BE2C (cell line): ENCODE data around the gene TECPR1.

Experiments
- DNase-seq: peaks from one replicate; pipeline ENCODE4 v3.0.0-alpha.2; 2020
- H3K27me3 ChIP-seq: fragments of 250-450 bp; sonication (Bioruptor Pico); 2 replicates; pipeline ENCODE4 v1.5.1; 2020; ENCODE audit warnings: mild to moderate bottlenecking
- H3K36me3 ChIP-seq: fragments of 250-450 bp; sonication (Bioruptor Pico); 2 replicates; pipeline ENCODE4 v1.5.1; 2020; ENCODE audit warnings: mild to moderate bottlenecking
- H3K4me1 ChIP-seq: fragments of 250-450 bp; sonication (Bioruptor Pico); 2 replicates; pipeline ENCODE4 v1.5.1; 2020
- H3K4me3 ChIP-seq: 2 replicates; pipeline ENCODE4 v1.5.1; 2011; ENCODE audit warnings: low read depth, low read length
- H3K9me3 ChIP-seq: fragments of 250-450 bp; sonication (Bioruptor Pico); 2 replicates; pipeline ENCODE4 v1.5.1; 2020
- CTCF ChIP-seq: IDR thresholded peaks from 2 replicates; pipeline ENCODE4 v1.5.1; 2012; ENCODE audit warnings: mild to moderate bottlenecking, low read depth, low read length

Gene TECPR1

GRCh38 chr7:98206451-98207330 is 45.3 kb downstream of the TECPR1 start:
- no peak for DNase-seq
- H3K36me3 ChIP-seq = peaks cover 3% of the 10 kb centered on the region; the same call in 1 of the 2 replicates
- no peak for TF ChIP-seq CTCF

GRCh38 chr7:98205162-98205845 is 46.7 kb downstream of the TECPR1 start:
- Histone ChIP-seq H3K27me3 (no peaks in the 10 kb centered on the region), H3K36me3 (peaks cover 3% of the 10 kb centered on the region; the same call in 1 of the 2 replicates), H3K9me3 (no peaks in the 10 kb centered on the region), H3K4me3 (no peak overlapping the region), H3K4me1 (no peaks in the 10 kb centered on the region)
- no peak for DNase-seq
- TF ChIP-seq CTCF = no peak

More at GRCh38 chr7:98206451-98207330, 45.3 kb downstream of the TECPR1 start:
- Histone ChIP-seq H3K4me1 (no peaks in the 10 kb centered on the region), H3K4me3 (no peak overlapping the region), H3K27me3 (no peaks in the 10 kb centered on the region), H3K9me3 (no peaks in the 10 kb centered on the region)

- no peaks in the 10 kb centered on the region for H3K27me3 ChIP-seq
- DNase-seq = no peak
- no peak overlapping the region for H3K4me3 ChIP-seq
Measured at GRCh38 chr7:98204670-98205069, 47.4 kb downstream of the TECPR1 start.

GRCh38 chr7:98203964-98204605 is 47.9 kb downstream of the TECPR1 start:
- Histone ChIP-seq H3K36me3 (peaks cover 3% of the 10 kb centered on the region; the same call in 1 of the 2 replicates), H3K4me3 (no peak overlapping the region), H3K4me1 (no peaks in the 10 kb centered on the region), H3K9me3 (no peaks in the 10 kb centered on the region), H3K27me3 (no peaks in the 10 kb centered on the region)
- no peak for DNase-seq
- no peak for TF ChIP-seq CTCF

More at GRCh38 chr7:98204670-98205069, 47.4 kb downstream of the TECPR1 start:
- Histone ChIP-seq H3K4me1 (no peaks in the 10 kb centered on the region), H3K9me3 (no peaks in the 10 kb centered on the region), H3K36me3 (peaks cover 3% of the 10 kb centered on the region; the same call in 1 of the 2 replicates)
- TF ChIP-seq CTCF = no peak

GRCh38 chr7:98203261-98203963 is 48.6 kb downstream of the TECPR1 start:
- Histone ChIP-seq H3K36me3 (peaks cover 3% of the 10 kb centered on the region; the same call in 1 of the 2 replicates), H3K4me1 (no peaks in the 10 kb centered on the region), H3K27me3 (no peaks in the 10 kb centered on the region), H3K9me3 (no peaks in the 10 kb centered on the region), H3K4me3 (no peak overlapping the region)
- DNase-seq = no peak
- TF ChIP-seq CTCF = no peak
